Immature natural killer cell (primary cell): ENCODE results near the gene RPL39L. TPM values are rescaled to one million over a fixed set of nuclear protein-coding genes. Genes with fewer than 3 reads are reported as not detected.
"Not testable (repeated sequence)": the region's sequence is repeated elsewhere in the genome, so short reads cannot be mapped to it uniquely, and the experiment has no call there.

Experiments
- DNase-seq, 3 donors: peaks; one replicate each; pipeline ENCODE4 v3.0.0; 2022; ENCODE audit warnings: mixed read lengths in 1 of 3
- H3K27ac Mint-ChIP-seq, 6 donors: one replicate each; pipeline ENCODE4 v1.8.0; 2020; ENCODE audit warnings: mixed read lengths in 6 of 6, mild to moderate bottlenecking in 5 of 6, inconsistent platforms in 4 of 6, moderate library complexity in 3 of 6
- H3K27me3 Mint-ChIP-seq, 3 donors: one replicate each; pipeline ENCODE4 v1.8.0; 2020 to 2021; ENCODE audit warnings: low read depth in 3 of 3, mild to moderate bottlenecking in 3 of 3, mixed read lengths in 3 of 3, moderate library complexity in 3 of 3, inconsistent platforms in 1 of 3
- H3K36me3 Mint-ChIP-seq, 3 donors: one replicate each; pipeline ENCODE4 v1.8.0; 2020; ENCODE audit warnings: mixed read lengths in 3 of 3, inconsistent platforms in 2 of 3, mild to moderate bottlenecking in 2 of 3
- H3K4me1 Mint-ChIP-seq, 2 donors: one replicate each; pipeline ENCODE4 v1.8.0; 2020; ENCODE audit warnings: inconsistent platforms in 2 of 2, mild to moderate bottlenecking in 2 of 2, mixed read lengths in 2 of 2, moderate library complexity in 1 of 2
- H3K4me3 Mint-ChIP-seq, 5 donors: one replicate each; pipeline ENCODE4 v1.8.0; 2020; ENCODE audit warnings: mild to moderate bottlenecking in 5 of 5, mixed read lengths in 5 of 5, inconsistent platforms in 3 of 5, moderate library complexity in 3 of 5
- H3K9me3 Mint-ChIP-seq, 6 donors: one replicate each; pipeline ENCODE4 v1.8.0; 2020; ENCODE audit warnings: mild to moderate bottlenecking in 6 of 6, mixed read lengths in 6 of 6, inconsistent platforms in 4 of 6, moderate library complexity in 3 of 6
- polyA plus RNA-seq, 3 donors: library from polyadenylated mRNA; unstranded; fragments of 300-500 nt; fragmentation: Illumina TruSeq; gene quantifications; one replicate each; pipeline ENCODE4 v1.2.3, GENCODE V29; 2021

RPL39L gene
- polyA plus RNA-seq, 3 donors from 2014 or later, result 15.3 to 33.5 (median 31.8) TPM

GRCh38 chr3:187165144-187165543, 25.8 kb upstream of the RPL39L start:
- no peak overlapping the region for H3K4me3 Mint-ChIP-seq

GRCh38 chr3:187162265-187162953, 23.1 kb upstream of the RPL39L start:
- Mint-ChIP-seq H3K27ac (peak overlapping the region in 1 of 6 donors; percentile 53), H3K27me3 (peaks cover 8 to 14% (median 10%) of the 10 kb centered on the region in 3 donors), H3K36me3 (no peaks in the 10 kb centered on the region), H3K9me3 (no peaks in the 10 kb centered on the region), H3K4me1 (no peaks in the 10 kb centered on the region), H3K4me3 (no peak overlapping the region)
- DNase-seq, result no peak

More at GRCh38 chr3:187165144-187165543, 25.8 kb upstream of the RPL39L start:
- peaks cover 5 to 13% (median 9%) of the 10 kb centered on the region in 3 donors for H3K27me3 Mint-ChIP-seq
- peak; percentile 59 to 63 (median 61) for DNase-seq
- H3K9me3 Mint-ChIP-seq, result no peaks in the 10 kb centered on the region
- H3K27ac Mint-ChIP-seq, result no peak overlapping the region
- H3K36me3 Mint-ChIP-seq, result no peaks in the 10 kb centered on the region
- no peaks in the 10 kb centered on the region for H3K4me1 Mint-ChIP-seq

DNA sequence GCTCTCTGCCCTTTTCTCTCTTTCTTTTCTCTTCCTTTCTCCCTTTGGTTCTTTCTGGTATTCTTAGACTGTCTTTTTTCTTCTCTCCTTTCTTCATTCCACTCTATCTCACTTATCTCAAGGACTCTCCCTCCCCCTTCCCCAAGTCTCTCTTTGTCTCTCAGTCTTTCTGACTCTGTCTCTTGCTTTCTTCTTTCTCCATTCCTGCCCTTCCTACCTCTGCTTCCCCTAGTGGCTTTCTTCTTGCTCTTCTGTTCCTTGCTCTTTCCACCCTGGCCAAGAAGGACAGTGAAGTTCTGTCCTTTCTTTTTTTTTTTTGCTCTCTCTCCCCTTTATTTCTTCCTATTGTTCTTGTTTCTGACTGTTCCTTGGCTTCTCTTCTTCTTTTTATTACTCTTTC, 22.3 kb upstream of the RPL39L start:
- Mint-ChIP-seq H3K36me3 (no peaks in the 10 kb centered on the region), H3K4me1 (no peaks in the 10 kb centered on the region), H3K27ac (no peak overlapping the region), H3K27me3 (peaks cover 8 to 14% (median 9%) of the 10 kb centered on the region in 3 donors), H3K4me3 (no peak overlapping the region), H3K9me3 (no peaks in the 10 kb centered on the region)
- no peak for DNase-seq

GRCh38 chr3:187150599-187150998, 11.3 kb upstream of the RPL39L start:
- peaks cover 2 to 4% of the 10 kb centered on the region in 2 donors for H3K4me1 Mint-ChIP-seq
- DNase-seq, result peak; percentile 60 to 62 (median 60)
- peaks cover 3 to 16% (median 3%) of the 10 kb centered on the region in 3 donors for H3K27me3 Mint-ChIP-seq
- H3K4me3 Mint-ChIP-seq, result no peak overlapping the region
- peaks cover 0 to 6% (median 2%) of the 10 kb centered on the region in 6 donors for H3K9me3 Mint-ChIP-seq
- peak overlapping the region in 1 of 6 donors; percentile 32 for H3K27ac Mint-ChIP-seq
- peaks cover 2 to 6% (median 3%) of the 10 kb centered on the region in 3 donors for H3K36me3 Mint-ChIP-seq

- Mint-ChIP-seq H3K36me3 (peaks cover 3 to 7% (median 4%) of the 10 kb centered on the region in 3 donors), H3K27ac (no peak overlapping the region), H3K4me3 (no peak overlapping the region), H3K9me3 (peaks cover 0 to 9% (median 3%) of the 10 kb centered on the region in 6 donors), H3K4me1 (peaks cover 2 to 4% of the 10 kb centered on the region in 2 donors), H3K27me3 (peaks cover 3 to 16% (median 3%) of the 10 kb centered on the region in 3 donors)
- DNase-seq, result no peak
Measured at GRCh38 chr3:187150186-187150585, 10.9 kb upstream of the RPL39L start.

DNA sequence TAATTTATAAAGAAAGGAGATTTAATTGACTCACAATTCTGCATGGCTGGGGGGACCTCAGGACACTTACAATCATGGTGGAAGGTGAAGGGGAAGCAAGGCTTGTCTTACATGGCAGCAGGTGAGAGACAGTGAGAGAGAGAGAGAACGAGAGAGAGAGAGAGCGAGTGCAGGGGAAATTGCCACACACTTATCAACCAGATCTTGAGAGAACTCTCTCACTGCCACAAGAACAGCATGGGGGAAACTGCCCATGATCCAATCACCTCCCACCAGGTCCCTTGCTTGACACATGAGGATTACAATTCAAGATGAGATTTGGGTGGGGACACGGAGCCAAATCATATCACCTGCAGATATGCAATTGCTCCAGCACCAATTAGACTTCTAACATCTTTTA, 7.1 kb upstream of the RPL39L start:
- Mint-ChIP-seq H3K27ac (no peak overlapping the region), H3K4me1 (peaks cover 2 to 4% of the 10 kb centered on the region in 2 donors), H3K36me3 (peaks cover 9 to 16% (median 11%) of the 10 kb centered on the region in 3 donors), H3K4me3 (no peak overlapping the region), H3K27me3 (peaks cover 3 to 5% (median 4%) of the 10 kb centered on the region in 3 donors), H3K9me3 (peaks cover 1 to 18% (median 13%) of the 10 kb centered on the region in 6 donors)
- no peak for DNase-seq

GRCh38 chr3:187145149-187145895, 6.0 kb upstream of the RPL39L start:
- Mint-ChIP-seq H3K27me3 (peaks cover 2 to 4% (median 3%) of the 10 kb centered on the region in 3 donors), H3K27ac (no peak overlapping the region), H3K36me3 (peaks cover 9 to 16% (median 11%) of the 10 kb centered on the region in 3 donors), H3K4me3 (no peak overlapping the region), H3K4me1 (no peaks in the 10 kb centered on the region), H3K9me3 (peaks cover 1 to 18% (median 13%) of the 10 kb centered on the region in 6 donors)
- DNase-seq, result no peak

GRCh38 chr3:187139895-187140253, 578 bp upstream of the RPL39L start:
- Mint-ChIP-seq H3K27ac (peak overlapping the region; percentile 89 to 97 (median 93)), H3K36me3 (peaks cover 8 to 17% (median 16%) of the 10 kb centered on the region in 3 donors), H3K27me3 (peaks cover 2 to 16% (median 3%) of the 10 kb centered on the region in 3 donors), H3K4me3 (peak overlapping the region; percentile 85 to 93 (median 90)), H3K9me3 (peaks cover 2 to 8% (median 8%) of the 10 kb centered on the region in 6 donors), H3K4me1 (peaks cover 23 to 29% of the 10 kb centered on the region in 2 donors)
- no peak for DNase-seq

DNA sequence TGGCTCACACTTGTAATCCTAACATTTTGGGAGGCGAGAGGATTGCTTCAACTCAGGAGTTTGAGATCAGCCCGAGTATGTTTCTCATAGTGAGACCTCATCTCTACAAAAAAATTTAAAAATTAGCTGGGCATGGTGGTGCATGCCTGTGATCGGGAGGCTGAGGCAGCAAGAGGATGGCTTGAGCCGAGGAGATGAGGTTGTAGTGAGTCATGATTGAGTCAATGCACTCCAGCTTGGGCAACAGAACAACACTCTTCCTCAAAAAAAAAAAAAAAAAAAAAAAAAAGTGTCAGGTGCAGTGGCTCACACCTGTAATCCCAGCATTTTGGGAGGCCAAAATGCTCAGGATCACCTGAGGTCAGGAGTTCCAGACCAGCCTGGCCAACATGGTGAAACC, 2.4 kb downstream of the RPL39L start:
- H3K4me1 Mint-ChIP-seq, result peaks cover 40 to 48% of the 10 kb centered on the region in 2 donors
- H3K36me3 Mint-ChIP-seq, result peaks cover 3 to 14% (median 11%) of the 10 kb centered on the region in 3 donors
- no peak for DNase-seq
- peaks cover 0 to 3% (median 0%) of the 10 kb centered on the region in 6 donors for H3K9me3 Mint-ChIP-seq
- H3K4me3 Mint-ChIP-seq, result no peak overlapping the region
- no peak overlapping the region for H3K27ac Mint-ChIP-seq
- peaks cover 2 to 15% (median 3%) of the 10 kb centered on the region in 3 donors for H3K27me3 Mint-ChIP-seq

DNA sequence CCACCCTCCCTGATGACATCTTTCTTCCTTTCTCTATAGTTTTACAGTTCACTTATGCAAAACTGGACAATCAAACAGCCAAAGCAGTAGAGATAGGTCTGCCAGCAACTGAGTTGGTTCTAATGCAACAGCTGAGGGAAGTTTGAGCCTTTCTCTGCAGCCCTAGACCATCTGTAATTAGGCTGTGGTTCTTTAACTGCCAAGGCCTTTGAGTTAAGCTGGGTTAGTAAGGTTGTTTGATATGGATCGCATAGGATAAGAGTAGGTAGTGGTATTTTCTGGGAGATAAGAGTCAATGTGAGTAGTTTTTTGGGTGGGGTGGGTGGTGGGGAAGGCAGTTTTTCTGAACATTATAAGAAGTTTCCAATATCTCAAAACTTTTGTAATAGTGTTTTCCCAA, 3.0 kb downstream of the RPL39L start:
- DNase-seq, result no peak
- peaks cover 2 to 15% (median 3%) of the 10 kb centered on the region in 3 donors for H3K27me3 Mint-ChIP-seq
- H3K27ac Mint-ChIP-seq, result peak overlapping the region in 1 of 6 donors; percentile 6
- H3K36me3 Mint-ChIP-seq, result peaks cover 3 to 14% (median 11%) of the 10 kb centered on the region in 3 donors
- peaks cover 0 to 3% (median 0%) of the 10 kb centered on the region in 6 donors for H3K9me3 Mint-ChIP-seq
- H3K4me3 Mint-ChIP-seq, result no peak overlapping the region
- H3K4me1 Mint-ChIP-seq, result peaks cover 45 to 54% of the 10 kb centered on the region in 2 donors

GRCh38 chr3:187135172-187135690, 4.1 kb downstream of the RPL39L start:
- DNase-seq, H3K4me3 Mint-ChIP-seq, H3K9me3 Mint-ChIP-seq: not testable (repeated sequence)
- Mint-ChIP-seq H3K27ac (peak overlapping the region in 3 of 6 donors; percentile 1 to 73 (median 12)), H3K4me1 (peaks cover 56 to 65% of the 10 kb centered on the region in 2 donors), H3K27me3 (peaks cover 7 to 17% (median 10%) of the 10 kb centered on the region in 3 donors), H3K36me3 (peaks cover 7 to 14% (median 11%) of the 10 kb centered on the region in 3 donors)

GRCh38 chr3:187133181-187133580, 6.1 kb downstream of the RPL39L start:
- H3K9me3 Mint-ChIP-seq, DNase-seq, H3K27me3 Mint-ChIP-seq, H3K4me3 Mint-ChIP-seq: not testable (repeated sequence)
- peaks cover 53 to 59% of the 10 kb centered on the region in 2 donors for H3K4me1 Mint-ChIP-seq
- peak overlapping the region in 5 of 6 donors; percentile 12 to 94 (median 81) for H3K27ac Mint-ChIP-seq
- peaks cover 7 to 14% (median 11%) of the 10 kb centered on the region in 3 donors for H3K36me3 Mint-ChIP-seq

- H3K36me3 Mint-ChIP-seq, result peaks cover 7 to 14% (median 11%) of the 10 kb centered on the region in 3 donors
- no peak for DNase-seq
- peak overlapping the region in 2 of 5 donors; percentile 12 to 20 for H3K4me3 Mint-ChIP-seq
- peaks cover 0 to 3% (median 0%) of the 10 kb centered on the region in 6 donors for H3K9me3 Mint-ChIP-seq
- peaks cover 4 to 9% (median 4%) of the 10 kb centered on the region in 3 donors for H3K27me3 Mint-ChIP-seq
- H3K4me1 Mint-ChIP-seq, result peaks cover 50 to 57% of the 10 kb centered on the region in 2 donors
- peak overlapping the region; percentile 12 to 100 (median 88) for H3K27ac Mint-ChIP-seq
Measured at GRCh38 chr3:187132666-187133065, 6.6 kb downstream of the RPL39L start.
